HG02943 (cell line): ENCODE data around the gene ZNF180.
"Not testable (repeated sequence)": the region's sequence is repeated elsewhere in the genome, so short reads cannot be mapped to it uniquely, and the experiment has no call there.

ENCODE experiments used
- ATAC-seq: cut with Tn5 transposase; IDR thresholded peaks from one replicate; pipeline ENCODE4 v1.9.1; 2021; ENCODE audit warnings: mild to moderate bottlenecking, low read depth, moderate library complexity; ENCODE audit not compliant: unreplicated experiment

The ZNF180 gene

DNA sequence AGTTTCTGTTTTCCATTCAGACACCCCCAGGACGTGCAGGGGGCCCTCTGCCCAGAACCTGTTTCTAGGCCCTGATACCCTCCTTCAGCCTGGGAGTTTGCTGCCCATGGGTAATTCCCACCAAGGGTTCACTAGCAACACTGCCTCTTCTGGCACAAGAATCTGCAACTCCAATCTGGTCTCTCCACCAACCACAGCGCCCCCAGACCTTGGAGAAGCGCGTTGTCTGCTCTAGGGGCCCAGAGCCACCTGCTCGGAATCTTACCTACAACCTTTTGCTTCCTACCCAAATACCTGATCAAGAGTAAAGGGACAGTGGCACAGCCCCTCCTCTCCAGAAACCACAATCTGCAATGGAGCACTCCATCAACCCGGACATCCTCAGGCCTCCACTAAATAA, 763 bp downstream of the ZNF180 start:
- no peak for ATAC-seq

DNA sequence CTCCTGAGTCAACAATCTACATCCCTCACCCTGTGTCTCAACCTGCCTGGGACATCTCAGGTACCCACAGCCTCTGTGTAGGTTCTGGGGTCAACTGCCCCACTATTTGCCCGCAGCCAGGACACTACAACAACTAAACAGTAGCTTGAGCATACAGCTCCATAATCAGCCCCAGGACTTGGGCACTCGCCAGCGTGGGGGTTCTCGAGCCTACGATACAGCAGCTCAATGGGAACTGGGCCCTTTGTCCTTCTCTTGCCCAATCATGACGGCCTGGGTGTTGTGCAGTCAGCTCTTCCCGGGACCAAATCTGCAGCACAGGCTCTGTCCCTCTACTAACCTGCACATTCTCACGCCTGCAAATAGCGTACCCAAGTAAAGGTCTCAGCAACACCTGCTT, 1.3 kb downstream of the ZNF180 start:
- no peak for ATAC-seq

DNA sequence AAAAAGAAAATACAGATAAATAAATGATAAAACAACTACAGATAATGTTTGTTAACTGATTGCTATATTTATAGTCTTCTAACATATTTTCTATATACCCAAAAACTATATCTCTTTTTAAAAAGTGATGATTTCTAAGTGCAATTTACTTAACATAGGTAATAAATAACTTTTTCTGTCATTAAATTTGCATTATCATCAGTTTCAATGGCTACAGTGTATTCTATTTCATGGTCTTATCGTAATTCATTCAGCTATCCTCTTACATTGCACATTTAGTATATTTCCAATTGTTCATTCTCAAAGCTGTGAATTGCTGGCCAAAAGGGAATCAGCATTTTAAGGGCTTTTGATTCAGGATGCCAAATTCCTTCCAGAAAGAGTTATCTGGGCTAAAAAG, 3.6 kb downstream of the ZNF180 start:
- no peak for ATAC-seq

DNA sequence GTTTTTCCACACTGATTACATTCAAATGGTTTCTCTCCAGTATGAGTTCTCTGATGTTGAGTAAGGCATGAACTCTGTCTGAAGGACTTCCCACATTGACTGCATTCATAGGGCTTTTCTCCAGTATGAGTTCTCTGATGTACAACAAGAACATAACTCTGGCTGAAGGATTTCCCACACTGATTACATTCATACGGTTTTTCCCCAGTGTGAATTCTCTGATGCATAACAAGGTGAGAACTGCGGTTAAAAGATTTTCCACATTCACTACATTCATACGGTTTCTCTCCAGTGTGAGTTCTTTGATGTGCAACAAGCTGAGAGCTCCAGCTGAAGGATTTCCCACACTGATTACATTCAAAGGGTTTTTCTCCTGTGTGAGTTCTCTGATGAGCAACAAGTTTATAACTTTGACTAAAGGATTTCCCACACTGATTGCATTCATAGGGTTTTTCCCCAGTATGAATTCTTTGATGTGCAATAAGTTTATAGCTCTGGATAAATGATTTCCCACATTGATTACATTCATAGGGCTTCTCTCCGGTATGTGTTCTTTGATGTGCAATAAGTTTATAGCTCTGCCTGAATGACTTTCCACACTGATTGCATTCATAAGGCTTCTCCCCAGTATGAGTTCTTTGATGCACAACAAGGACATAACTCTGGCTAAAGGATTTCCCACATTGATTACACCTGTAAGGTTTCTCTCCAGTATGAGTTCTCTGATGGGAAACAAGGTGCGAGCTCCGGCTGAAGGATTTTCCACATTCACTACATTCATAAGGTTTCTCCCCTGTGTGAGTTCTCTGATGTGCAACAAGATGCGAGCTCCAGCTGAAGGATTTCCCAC, 23.5 kb downstream of the ZNF180 start:
- no peak for ATAC-seq

DNA sequence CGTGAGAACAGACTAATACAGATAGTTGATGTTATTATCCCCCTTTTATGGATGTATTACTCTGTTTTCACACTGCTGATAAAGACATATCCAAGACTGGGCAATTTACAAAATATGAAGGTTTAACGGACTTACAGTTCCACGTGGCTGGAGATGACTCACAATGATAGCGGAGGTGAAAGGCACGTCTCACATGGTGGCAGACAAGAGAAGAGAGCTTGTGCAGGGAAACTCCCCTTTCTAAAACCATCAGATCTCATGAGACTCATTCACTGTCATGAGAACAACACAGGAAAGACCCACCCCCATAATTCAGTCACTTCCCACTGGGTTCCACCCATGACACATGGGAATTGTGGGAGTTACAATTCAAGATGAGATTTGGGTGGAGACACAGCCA, 31.6 kb downstream of the ZNF180 start:
- ATAC-seq: not testable (repeated sequence)

DNA sequence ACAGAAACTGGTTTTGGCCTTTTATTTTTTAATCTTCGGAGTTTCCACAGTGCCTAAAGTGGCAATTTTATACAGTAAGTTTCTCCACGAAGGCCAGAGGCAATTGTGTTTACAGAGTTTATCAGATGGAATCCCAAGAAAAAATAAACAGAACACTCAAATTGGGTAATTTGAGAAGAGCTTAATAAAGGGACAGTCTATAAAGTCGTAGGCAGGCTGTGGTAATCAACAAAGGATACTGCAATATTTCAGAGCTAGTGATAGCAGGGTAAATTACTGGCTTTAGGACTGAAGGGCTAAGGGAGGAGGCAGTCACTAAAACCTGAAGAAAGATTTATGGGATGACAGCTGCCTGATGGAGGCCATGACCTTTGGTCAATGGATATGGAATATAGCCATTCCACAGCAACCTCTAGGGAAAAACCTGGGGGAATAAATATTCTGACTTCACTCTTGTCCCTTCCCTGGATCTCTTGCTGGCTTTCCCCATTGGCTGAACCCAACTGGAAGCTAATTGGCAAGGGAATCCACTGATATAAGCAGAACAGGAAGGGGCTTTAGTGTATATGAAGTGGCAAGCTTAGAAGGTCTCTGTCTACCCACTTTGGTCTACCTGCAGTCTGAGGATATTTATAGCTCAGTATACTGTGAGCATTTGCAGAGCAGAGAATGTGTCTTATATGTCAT, 37.6 kb downstream of the ZNF180 start:
- not testable (repeated sequence) for ATAC-seq

DNA sequence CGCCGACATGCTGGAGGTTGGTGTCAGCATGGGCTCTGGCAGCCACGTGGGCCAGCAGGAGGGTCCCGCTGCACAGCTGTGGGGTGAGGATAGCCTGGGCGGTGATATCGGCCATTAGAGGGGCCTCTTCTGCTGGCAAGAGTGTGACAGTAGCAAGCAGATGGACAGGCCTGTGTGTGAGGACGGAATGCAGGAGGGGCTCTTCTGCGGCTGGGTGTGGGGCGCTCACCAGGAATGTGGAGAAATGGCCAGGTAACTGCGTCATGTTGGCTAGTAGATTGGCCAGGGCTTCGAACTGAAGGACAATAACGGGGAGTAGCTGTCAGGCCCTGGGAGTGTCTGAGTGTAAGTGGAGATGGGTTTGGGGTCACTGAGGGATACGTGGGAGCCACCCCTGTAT, 44.3 kb downstream of the ZNF180 start:
- not testable (repeated sequence) for ATAC-seq

DNA sequence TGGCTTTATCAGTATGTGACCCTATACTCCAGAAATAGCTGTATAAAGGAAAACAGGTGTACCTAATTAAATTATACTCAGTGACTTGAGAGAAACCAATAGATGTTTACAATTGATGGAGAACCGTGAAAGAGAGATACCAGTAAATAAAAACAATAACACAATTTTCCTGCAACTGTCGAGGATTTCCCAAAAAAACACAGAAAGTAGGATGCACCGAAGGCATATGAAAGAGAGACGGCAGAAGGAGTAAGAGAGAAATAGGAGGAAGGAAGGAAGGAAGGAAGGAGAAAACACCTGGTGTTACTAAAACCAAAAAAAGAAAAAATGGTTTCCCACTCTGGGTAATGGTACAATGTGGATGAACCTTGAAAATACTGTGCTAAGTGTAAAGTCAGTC, 45.2 kb downstream of the ZNF180 start:
- ATAC-seq: no peak

DNA sequence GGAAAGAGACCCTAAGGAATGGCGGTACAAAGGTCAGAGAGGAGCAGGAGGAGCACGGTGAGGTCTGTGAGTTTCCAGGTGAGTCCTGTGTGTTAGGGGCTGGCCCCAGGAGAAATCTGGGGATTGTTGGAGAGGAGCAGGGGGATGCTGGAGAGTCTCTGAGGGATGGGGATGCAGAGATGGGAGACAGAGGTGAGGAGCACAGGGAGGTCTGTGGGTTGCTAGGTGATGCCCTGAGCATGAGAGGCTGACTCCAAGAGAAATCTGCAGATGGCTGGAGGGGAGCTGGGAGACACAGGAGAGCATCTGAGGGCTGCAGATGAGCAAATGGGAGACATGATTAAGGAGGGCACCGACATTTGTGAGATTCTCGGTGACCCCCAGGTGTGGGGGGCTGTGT, 48.0 kb downstream of the ZNF180 start:
- ATAC-seq: no peak

DNA sequence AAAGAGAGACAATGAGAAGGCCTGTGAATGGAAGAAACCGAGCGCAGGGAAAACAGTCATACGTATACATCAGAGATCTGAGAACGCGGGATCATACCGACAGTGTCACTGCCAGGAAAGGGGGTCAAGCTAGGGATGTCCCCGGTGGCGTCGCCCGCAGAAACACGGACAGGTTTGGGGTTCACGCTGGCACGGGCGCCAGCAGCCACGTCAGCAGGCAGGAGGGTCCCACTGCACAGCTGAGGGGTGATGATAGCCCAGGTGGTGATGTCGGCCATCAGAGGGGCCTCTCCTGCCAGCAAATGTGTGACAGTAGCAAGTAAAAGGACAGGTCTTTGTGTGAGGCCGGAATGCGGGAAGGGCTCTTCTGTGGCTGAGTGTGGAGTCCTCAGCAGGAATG, 48.6 kb downstream of the ZNF180 start:
- ATAC-seq: no peak

DNA sequence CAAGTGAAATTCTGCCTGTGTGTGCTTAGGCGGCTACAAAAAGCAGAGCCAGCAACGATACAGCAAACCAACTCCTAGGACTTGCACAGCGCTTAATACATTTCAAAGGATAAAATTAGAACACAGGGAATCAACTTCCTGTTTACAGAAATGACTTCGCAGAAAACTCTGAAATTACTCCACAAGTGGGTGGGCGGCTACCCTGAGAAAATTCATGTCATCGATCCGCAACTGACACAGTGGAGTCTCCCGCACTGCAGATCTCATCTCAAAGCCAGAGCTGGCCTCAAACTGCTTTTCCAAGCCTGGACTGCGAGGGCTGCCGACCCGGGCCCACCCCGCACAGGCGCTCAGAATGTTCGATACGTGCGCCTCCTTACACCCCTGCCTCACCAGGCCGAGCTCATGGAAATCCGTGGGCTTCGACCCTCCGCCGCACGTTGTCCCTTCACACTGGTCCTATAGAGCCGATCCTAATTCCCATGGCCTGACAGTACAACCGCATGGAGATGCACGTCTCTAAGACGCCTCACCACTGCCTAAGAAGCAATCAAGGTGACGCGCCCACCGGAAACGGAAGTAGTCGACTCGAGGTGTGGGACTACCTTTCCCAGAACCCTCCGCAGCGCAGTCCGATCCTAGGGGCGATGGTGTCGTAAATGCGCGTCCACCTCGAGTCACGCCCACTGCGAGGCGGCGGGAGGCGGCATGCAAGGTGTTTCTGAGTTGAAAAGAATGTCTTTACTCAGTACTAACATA, 52.2 kb downstream of the ZNF180 start, which contains the start of gene ZNF229:
TSS of gene ZNF229 (minus strand) at position 557 of the 759 bp plus-strand sequence. CDS start 5,625 bp downstream, outside the sequence.
- no peak for ATAC-seq

DNA sequence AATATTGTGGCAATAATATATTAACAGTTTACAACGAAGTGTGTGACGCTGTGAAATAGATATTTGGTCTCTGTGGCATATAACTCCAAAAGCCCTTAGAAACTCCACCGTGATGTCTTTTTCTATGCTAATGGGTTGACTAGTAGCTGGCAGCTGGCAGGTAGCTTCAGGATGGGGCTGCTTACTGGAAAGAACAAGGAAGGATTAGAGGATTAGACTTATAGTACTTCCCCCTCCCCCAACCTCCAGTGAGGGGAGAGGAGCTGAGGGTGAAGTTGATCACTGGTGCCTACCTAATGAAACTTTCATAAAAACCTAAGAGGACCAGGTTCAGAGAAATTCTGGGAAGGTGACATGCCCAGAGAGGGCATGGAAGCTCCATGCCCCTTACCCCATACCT, 61.9 kb downstream of the ZNF180 start:
- no peak for ATAC-seq

DNA sequence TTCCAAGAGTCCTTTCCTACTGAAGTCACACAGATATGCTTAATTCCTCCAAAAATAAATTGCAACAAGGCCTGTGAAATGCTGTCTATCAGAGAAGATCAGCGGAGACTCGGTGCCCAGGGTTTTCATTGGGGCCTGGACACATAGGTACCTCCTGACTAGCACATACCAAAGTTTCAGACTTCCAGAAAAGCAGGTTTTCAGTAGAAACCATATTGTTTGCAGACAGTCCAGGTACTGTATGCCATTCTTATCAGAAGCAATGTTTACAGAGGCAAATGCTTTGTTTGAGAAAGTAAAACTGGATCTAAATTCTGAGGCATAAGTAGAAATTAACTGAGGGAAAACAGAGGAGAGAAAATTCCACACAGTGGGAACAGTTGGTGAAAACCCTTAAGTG, 64.9 kb downstream of the ZNF180 start:
- ATAC-seq: no peak

DNA sequence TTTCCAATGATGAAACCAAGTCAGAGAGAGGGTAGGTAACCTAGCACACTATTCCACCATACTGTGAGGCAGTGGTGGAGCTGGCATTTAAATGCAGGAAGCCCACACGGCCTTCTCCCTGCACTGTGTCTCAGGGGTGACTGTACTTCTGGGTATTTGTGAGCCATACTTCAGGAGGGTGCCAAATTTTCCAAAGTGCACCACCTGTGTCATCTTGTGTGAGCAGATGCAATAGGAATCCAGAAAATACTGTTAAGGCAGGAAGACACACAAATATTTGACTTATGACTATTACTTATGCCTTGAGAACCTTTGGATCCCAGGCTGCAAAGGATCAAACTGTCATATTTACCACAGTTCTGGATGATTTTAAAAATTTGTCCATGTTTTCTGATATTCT, 69.4 kb downstream of the ZNF180 start:
- no peak for ATAC-seq
